Measurements from ENCODE around the gene STMND1.

Gene STMND1

GRCh38 chr6:17097982-17098381, 3.9 kb upstream of the STMND1 start:
- TF ChIP-seq, protein P1, sequence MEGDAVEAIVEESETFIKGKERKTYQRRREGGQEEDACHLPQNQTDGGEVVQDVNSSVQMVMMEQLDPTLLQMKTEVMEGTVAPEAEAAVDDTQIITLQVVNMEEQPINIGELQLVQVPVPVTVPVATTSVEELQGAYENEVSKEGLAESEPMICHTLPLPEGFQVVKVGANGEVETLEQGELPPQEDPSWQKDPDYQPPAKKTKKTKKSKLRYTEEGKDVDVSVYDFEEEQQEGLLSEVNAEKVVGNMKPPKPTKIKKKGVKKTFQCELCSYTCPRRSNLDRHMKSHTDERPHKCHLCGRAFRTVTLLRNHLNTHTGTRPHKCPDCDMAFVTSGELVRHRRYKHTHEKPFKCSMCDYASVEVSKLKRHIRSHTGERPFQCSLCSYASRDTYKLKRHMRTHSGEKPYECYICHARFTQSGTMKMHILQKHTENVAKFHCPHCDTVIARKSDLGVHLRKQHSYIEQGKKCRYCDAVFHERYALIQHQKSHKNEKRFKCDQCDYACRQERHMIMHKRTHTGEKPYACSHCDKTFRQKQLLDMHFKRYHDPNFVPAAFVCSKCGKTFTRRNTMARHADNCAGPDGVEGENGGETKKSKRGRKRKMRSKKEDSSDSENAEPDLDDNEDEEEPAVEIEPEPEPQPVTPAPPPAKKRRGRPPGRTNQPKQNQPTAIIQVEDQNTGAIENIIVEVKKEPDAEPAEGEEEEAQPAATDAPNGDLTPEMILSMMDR (IDR thresholded peaks at IDR 0.05; ENCODE audit: insufficient read depth, low read depth, low read length, missing control alignments), result no peak
- no peak overlapping the region for H3K4me3 ChIP-seq (ENCODE audit: low read length)
- no peak for DNase-seq (ENCODE audit: low read depth)

- TF ChIP-seq, protein P1 (IDR thresholded peaks at IDR 0.05; ENCODE audit: insufficient read depth, low read depth, low read length, missing control alignments), result no peak
- DNase-seq (ENCODE audit: low read depth), result peak; percentile 61
Measured at GRCh38 chr6:17098538-17098937, 3.3 kb upstream of the STMND1 start.

GRCh38 chr6:17099401-17100059, 2.3 kb upstream of the STMND1 start:
- DNase-seq (ENCODE audit: low read depth), result no peak
- TF ChIP-seq, protein P1 (IDR thresholded peaks at IDR 0.05; ENCODE audit: insufficient read depth, low read depth, low read length, missing control alignments), result no peak
- H3K4me3 ChIP-seq (ENCODE audit: low read length), result no peak overlapping the region

More at GRCh38 chr6:17098538-17098937, 3.3 kb upstream of the STMND1 start:
- no peak overlapping the region for H3K4me3 ChIP-seq (ENCODE audit: low read length)

DNA sequence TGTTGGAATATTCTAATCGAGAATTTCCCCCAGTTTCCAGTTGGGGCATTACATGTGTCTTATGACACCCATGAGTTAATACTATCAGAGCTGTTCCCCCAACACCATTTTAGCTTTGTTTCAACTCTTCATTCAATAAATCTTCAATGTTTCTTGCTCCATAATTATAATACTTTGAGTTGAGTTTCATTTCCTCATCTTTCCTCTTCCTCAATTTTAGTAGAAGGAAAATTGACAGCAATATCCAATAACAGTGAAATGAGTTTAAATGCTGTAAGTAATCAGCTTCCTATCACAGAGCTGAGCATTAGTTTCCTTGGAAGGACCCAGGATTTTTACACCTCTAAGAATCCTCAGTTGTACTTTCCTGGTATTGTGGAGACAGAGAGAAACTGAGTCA, 1.0 kb upstream of the STMND1 start:
- H3K4me3 ChIP-seq (ENCODE audit: low read length), result no peak overlapping the region
- TF ChIP-seq, protein P1 (IDR thresholded peaks at IDR 0.05; ENCODE audit: insufficient read depth, low read depth, low read length, missing control alignments), result no peak
- no peak for DNase-seq (ENCODE audit: low read depth)

DNA sequence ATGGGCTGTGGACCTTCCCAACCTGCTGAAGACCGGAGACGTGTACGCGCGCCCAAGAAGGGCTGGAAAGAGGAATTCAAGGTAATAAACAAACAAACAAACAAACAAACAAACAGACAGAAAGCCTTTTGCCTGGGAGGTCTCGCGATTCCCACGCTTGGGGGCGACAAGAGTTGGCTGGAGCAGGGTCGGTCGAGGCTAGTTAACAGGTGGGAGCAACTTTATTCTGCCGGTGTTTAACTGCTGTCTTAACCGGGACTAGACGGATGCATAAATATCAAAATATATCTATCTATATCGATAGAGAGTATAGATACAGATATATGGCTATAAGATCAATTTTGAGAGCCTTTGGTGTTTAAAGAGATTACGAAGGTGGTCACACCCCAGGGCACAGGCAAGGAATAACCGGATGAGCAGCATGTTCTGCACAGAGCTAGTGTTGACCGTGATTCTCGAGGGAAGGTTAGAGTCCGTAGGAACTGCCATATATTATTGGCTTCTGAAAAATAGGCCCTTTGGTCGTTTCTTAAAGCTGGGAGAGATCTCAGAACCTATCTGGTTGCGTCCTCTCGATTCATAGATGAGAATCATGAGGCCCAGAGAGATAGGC, 514 bp downstream of the STMND1 start:
- peak overlapping the region; percentile 29 for H3K4me3 ChIP-seq (ENCODE audit: low read length)
- TF ChIP-seq, protein P1 (IDR thresholded peaks at IDR 0.05; ENCODE audit: insufficient read depth, low read depth, low read length, missing control alignments), result no peak
- DNase-seq (ENCODE audit: low read depth), result no peak

GRCh38 chr6:17103715-17104114, 1.9 kb downstream of the STMND1 start:
- TF ChIP-seq, protein P1 (IDR thresholded peaks at IDR 0.05; ENCODE audit: insufficient read depth, low read depth, low read length, missing control alignments), result no peak
- DNase-seq (ENCODE audit: low read depth), result no peak
- H3K4me3 ChIP-seq (ENCODE audit: low read length), result no peak overlapping the region

- no peak for DNase-seq (ENCODE audit: low read depth)
- H3K4me3 ChIP-seq (ENCODE audit: low read length), result no peak overlapping the region
- TF ChIP-seq, protein P1 (IDR thresholded peaks at IDR 0.05; ENCODE audit: insufficient read depth, low read depth, low read length, missing control alignments), result no peak
Measured at GRCh38 chr6:17107863-17108262, 6.0 kb downstream of the STMND1 start.
